Measurements from ENCODE around the gene COL5A1.

Gene COL5A1

DNA sequence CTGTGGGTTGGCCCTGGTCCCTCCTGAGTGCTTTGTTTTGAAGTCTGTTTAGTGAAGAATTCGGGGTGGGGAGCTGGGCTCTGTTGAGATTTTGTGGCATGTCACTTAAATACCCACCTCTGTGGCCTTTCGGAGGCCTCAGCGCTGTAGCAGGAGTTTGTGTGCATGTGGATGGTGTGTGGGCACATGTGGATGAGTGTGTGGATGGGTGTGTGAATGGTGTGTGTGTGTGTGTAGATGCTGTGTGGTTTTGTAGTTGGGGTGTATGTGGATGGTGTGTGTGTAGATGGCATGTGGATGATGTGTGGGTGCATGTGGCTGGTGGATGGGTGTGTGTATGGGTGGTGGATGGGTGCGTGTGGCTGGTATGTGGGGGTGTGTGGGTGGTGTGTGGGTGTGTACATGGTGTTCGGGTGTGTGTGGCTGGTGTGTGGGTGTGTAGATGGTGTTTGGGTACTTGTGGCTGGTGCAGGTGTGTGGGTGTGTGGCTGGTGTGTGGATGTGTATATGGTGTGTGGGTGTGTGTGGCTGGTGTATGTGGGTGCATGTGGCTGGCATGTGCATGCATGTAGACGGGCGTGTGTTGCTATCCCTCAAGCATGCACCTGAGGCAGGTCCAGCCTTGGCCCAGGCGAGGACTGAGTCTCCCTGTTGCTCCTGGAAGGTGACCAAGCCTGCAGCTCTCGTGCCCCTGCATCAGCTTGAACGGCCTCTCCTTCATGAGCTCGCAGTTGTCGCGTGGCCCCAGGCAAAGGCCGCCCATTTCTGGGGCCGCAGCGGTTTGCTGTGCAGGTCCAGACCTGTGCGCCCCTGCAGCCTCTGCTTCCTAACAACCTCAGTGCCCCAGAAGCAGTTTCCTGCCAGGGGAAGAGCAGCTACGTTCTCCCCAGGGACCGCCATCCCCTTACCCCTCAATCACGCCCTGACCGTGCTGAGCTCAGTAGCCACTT lies 185.0 kb downstream of the COL5A1 start:
- no peak for DNase-seq

GRCh38 chr9:134827559-134827958 lies 186.0 kb downstream of the COL5A1 start:
- DNase-seq = no peak

- no peak for DNase-seq
These were observed 186.4 kb downstream of the COL5A1 start for GRCh38 chr9:134827993-134828392.

- no peak for DNase-seq
These were observed 187.3 kb downstream of the COL5A1 start for GRCh38 chr9:134828892-134829291.

GRCh38 chr9:134829356-134829937 lies 187.8 kb downstream of the COL5A1 start:
- DNase-seq = no peak

DNA sequence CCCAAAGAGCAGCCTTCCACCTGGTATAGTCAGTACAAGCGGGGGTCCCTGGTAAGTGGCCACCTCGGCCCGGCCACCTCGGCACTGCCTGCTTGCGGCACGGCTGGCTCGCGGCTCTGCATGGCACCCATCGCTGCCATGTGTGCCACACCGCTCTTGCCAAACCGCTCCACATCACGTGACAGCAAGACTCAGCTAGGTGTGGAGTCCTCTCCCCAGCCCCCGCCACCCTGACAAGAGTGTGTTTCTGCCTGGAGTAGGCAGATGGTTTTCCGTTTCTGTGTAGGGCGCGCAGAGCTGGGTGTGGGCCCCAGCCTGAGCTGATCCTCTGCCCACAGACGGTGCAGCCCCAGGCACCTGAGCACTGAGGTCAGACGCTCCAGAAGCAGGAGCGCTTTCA lies 188.5 kb downstream of the COL5A1 start:
- no peak for DNase-seq

- DNase-seq = no peak
These were observed 189.5 kb downstream of the COL5A1 start for GRCh38 chr9:134830926-134831720.

- no peak for DNase-seq
These were observed 190.9 kb downstream of the COL5A1 start for GRCh38 chr9:134832471-134832870.

DNA sequence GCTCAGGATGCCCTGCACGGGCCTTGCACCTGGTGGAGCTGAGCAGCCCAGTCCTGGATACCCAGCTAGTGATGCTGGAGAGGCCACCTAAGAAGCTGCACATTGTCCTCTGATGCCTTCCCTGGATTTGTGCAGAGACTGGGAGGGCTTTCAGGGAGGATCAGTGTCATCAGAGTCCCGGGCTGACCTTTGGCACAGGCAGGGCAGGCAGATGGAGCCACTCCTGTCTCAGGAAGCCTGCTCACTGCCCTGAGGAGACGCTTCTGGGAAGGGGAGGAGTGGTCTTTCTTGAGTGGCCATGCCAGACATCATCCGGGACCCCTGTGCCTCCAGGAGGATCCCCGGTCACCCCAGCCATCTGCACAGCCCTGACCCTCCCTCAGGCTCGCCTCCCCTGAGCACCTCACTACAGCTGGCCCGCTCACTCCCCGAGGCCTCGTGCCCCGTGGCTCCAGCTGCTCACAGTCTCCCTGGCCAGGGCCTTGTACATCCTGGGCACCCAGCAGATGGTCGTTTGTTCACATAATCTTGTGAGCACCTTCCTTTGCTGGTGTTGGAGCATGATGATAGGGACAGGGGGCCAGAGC lies 191.8 kb downstream of the COL5A1 start:
- no peak for DNase-seq

- DNase-seq = no peak
These were observed 192.8 kb downstream of the COL5A1 start for GRCh38 chr9:134834217-134834956.

- DNase-seq = no peak
These were observed 193.4 kb downstream of the COL5A1 start for GRCh38 chr9:134834957-134835419.

DNA sequence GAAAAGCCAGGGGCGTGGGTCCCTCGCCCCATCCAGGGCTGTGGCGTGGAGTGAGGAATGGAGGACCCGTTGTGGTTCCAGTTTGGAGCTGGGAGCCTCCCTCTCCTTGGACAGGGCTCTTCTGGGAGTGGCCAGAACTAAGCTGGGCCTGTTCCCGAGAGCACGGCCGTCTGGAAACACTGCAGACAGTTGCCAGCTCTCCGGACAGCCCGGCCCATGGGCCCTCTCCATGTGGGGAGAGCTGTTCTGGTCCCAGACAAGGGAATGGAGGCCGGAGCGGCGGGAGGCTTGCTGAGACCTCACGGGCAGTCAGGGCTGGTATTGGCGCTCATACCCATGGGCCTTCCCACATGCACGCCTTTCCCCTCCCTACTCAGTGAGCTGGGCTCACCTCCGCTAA lies 193.8 kb downstream of the COL5A1 start:
- no peak for DNase-seq

- no peak for DNase-seq
These were observed 194.4 kb downstream of the COL5A1 start for GRCh38 chr9:134835987-134836386.

DNA sequence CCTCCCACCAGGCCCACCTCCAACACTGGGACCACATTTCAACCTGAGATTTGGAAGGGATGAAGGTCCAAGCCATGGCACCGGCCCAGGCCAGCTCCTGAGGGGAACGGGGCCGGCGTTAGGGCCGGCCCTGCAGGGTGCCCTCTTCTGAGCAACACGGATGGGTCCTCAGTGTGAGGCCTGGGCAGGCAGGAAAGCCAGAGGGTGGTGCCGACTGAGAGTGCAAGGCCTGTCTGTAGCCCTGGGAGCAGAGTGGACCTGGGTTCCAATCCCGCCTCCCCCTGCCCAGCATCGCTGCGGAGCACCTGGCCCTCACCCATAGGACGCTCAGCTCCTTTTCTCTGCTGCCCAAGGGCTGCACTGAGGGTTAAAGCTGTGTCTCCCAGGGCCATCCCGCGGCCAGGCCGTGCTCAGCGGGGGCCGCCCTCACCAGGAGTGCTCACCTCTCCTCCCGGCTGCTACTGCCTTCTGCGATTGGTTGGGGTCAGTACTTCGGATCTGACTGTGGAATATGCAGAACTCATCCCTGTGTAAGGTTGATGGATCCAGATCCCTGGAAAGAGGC lies 194.9 kb downstream of the COL5A1 start:
- DNase-seq = no peak

DNA sequence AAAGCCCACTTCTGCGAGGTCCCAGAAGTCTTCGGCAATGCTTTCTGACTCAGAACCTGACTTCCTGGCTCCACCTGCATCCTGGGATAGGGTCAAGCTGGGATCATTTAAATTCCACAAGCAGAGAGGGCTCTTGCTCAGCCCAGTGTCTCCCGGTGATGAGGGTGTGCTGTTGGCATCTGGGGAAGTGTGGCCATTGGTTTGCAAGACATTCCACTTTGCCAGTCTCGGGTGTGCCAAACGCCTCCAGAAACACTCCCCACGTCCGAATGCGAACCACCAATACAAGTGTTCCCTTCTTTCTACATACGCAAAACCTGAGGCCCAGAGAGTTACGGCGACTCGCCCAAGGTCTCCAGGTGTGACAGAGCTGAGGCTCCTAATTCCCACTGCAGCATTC lies 195.9 kb downstream of the COL5A1 start:
- DNase-seq = no peak

- DNase-seq = no peak
These were observed 197.2 kb downstream of the COL5A1 start for GRCh38 chr9:134838651-134839454.

- no peak for DNase-seq
These were observed 198.0 kb downstream of the COL5A1 start for GRCh38 chr9:134839455-134840125.

DNA sequence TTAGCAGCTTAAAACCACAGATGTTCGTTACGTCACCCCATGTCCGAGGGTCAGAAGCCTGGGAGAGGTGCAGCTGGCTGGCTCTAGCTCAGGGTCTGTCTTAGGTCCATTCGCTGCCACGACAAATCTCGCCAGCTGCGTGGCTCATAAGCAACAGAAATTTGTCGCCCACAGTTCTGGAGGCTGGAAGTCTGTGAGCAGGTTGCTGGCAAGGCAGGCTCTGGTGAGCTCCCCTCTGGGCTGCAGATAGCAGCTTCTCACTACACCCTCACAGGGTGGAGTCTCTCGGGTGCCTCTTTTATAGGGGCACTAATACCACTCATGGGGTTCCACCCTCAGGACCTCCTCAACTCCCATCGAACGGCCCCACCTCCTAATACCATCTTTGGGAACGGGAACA lies 198.9 kb downstream of the COL5A1 start:
- no peak for DNase-seq

GRCh38 chr9:134841180-134841904 lies 199.7 kb downstream of the COL5A1 start:
- DNase-seq = no peak

DNA sequence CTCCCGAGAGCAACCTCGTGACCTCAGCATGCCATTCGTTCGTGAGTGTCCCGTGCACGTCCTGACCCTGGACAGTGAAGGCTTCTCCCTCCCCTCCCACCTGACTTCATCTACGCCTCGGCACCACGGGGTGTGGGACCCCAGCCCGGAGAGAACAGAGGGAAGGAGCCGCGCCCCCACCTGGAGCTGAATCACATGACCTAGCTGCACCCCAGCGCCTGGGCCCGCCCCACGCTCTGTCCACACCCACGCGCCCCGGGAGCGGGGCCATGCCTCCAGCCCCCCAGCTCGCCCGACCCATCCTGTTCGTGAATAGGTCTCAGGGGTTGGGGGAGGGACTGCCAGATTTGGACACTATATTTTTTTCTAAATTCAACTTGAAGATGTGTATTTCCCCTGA lies 200.7 kb downstream of the COL5A1 start:
- DNase-seq = no peak
